22Rv1 (cell line): ENCODE data around the gene ROCK1.

ENCODE experiments used
- ZFX ChIP-seq: fragments of 450-650 bp; IDR thresholded peaks from 2 replicates; pipeline ENCODE4 v1.6.1; 2017; ENCODE audit warnings: antibody characterized with exemption, borderline replicate concordance
- TF ChIP-seq, protein P1 (sequence below): fragments of 450-650 bp; IDR thresholded peaks from 2 replicates; pipeline ENCODE4 v1.5.1; 2017; ENCODE audit warnings: mild to moderate bottlenecking

DNA sequence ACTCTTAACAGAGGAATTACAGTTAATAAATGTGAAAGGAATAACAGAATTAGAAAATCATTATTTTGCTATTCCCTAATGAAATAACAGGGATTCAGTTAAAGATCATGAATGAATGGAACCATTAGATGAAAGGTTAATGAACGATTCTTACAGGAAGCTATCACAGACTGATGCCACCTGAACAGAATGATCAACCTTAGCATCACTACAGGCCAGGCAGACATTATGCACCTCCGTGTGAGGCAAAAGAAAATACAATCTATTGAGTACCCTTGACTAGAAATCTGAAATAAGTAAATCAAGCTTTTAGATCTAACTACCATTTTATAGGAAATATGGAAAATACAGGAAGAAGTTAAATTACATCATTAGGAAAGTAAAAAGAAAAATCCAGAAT, 10.4 kb downstream of the ROCK1 start:
- TF ChIP-seq, protein P1, sequence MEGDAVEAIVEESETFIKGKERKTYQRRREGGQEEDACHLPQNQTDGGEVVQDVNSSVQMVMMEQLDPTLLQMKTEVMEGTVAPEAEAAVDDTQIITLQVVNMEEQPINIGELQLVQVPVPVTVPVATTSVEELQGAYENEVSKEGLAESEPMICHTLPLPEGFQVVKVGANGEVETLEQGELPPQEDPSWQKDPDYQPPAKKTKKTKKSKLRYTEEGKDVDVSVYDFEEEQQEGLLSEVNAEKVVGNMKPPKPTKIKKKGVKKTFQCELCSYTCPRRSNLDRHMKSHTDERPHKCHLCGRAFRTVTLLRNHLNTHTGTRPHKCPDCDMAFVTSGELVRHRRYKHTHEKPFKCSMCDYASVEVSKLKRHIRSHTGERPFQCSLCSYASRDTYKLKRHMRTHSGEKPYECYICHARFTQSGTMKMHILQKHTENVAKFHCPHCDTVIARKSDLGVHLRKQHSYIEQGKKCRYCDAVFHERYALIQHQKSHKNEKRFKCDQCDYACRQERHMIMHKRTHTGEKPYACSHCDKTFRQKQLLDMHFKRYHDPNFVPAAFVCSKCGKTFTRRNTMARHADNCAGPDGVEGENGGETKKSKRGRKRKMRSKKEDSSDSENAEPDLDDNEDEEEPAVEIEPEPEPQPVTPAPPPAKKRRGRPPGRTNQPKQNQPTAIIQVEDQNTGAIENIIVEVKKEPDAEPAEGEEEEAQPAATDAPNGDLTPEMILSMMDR: no peak
- no peak for TF ChIP-seq ZFX
